Occipital lobe (tissue), 2 donors: ENCODE results near the gene NPIPA7. TPM values are rescaled to one million over a fixed set of nuclear protein-coding genes. Genes with fewer than 3 reads are reported as not detected.
"Not testable (repeated sequence)": the region's sequence is repeated elsewhere in the genome, so short reads cannot be mapped to it uniquely, and the experiment has no call there.

Experiments
- DNase-seq: peaks from one replicate; lab custom pipeline; 2025; lab: John Stamatoyannopoulos, UW
- total RNA-seq: library from RNA; depleted of rRNA; stranded (reverse); fragments of >200 nt; gene quantifications from one replicate; pipeline ENCODE4 v1.2.3, GENCODE V29; 2014

Gene NPIPA7
- 1.6 TPM for total RNA-seq

GRCh38 chr16:16378840-16379239 lies at the start of gene NPIPA7:
TSS of gene NPIPA7 (plus strand) at chr16:16379140. CDS start at chr16:16379245, 105 bp downstream.
- DNase-seq, result not testable (repeated sequence)

GRCh38 chr16:16331466-16331865 lies 47.5 kb upstream of the NPIPA7 start:
- not testable (repeated sequence) for DNase-seq

GRCh38 chr16:16357556-16357955 lies 21.4 kb upstream of the NPIPA7 start:
- DNase-seq, result not testable (repeated sequence)

- not testable (repeated sequence) for DNase-seq
Observed at GRCh38 chr16:16358539-16359240, 20.2 kb upstream of the NPIPA7 start.

GRCh38 chr16:16363595-16363994 lies 15.3 kb upstream of the NPIPA7 start:
- DNase-seq, result not testable (repeated sequence)

GRCh38 chr16:16364100-16364499 lies 14.8 kb upstream of the NPIPA7 start:
- not testable (repeated sequence) for DNase-seq

- DNase-seq, result not testable (repeated sequence)
Observed at GRCh38 chr16:16364701-16365100, 14.2 kb upstream of the NPIPA7 start.

GRCh38 chr16:16365319-16365718 lies 13.6 kb upstream of the NPIPA7 start:
- DNase-seq, result not testable (repeated sequence)

GRCh38 chr16:16365851-16366250 lies 13.1 kb upstream of the NPIPA7 start:
- DNase-seq, result not testable (repeated sequence)

GRCh38 chr16:16366552-16367284 lies 12.2 kb upstream of the NPIPA7 start:
- DNase-seq, result not testable (repeated sequence)

- DNase-seq, result not testable (repeated sequence)
Observed at GRCh38 chr16:16367285-16367628, 11.7 kb upstream of the NPIPA7 start.

- not testable (repeated sequence) for DNase-seq
Observed at GRCh38 chr16:16369081-16369856, 9.7 kb upstream of the NPIPA7 start.

- DNase-seq, result not testable (repeated sequence)
Observed at GRCh38 chr16:16371136-16371735, 7.7 kb upstream of the NPIPA7 start.

- not testable (repeated sequence) for DNase-seq
Observed at GRCh38 chr16:16374192-16374591, 4.7 kb upstream of the NPIPA7 start.

- DNase-seq, result not testable (repeated sequence)
Observed at GRCh38 chr16:16399685-16400084, 20.7 kb downstream of the NPIPA7 start.

GRCh38 chr16:16402333-16402732 lies 23.4 kb downstream of the NPIPA7 start:
- DNase-seq, result not testable (repeated sequence)

GRCh38 chr16:16404283-16404682 lies 25.3 kb downstream of the NPIPA7 start:
- DNase-seq, result not testable (repeated sequence)

- not testable (repeated sequence) for DNase-seq
Observed at GRCh38 chr16:16405421-16405820, 26.5 kb downstream of the NPIPA7 start.

- DNase-seq, result not testable (repeated sequence)
Observed at GRCh38 chr16:16408430-16408829, 29.5 kb downstream of the NPIPA7 start.

- DNase-seq, result not testable (repeated sequence)
Observed at GRCh38 chr16:16413773-16414172, 34.8 kb downstream of the NPIPA7 start.

- DNase-seq, result not testable (repeated sequence)
Observed at GRCh38 chr16:16417071-16417470, 38.1 kb downstream of the NPIPA7 start.
